A549 (cell line): ENCODE data around the gene MYL6. TPM values are rescaled to one million over a fixed set of nuclear protein-coding genes. Genes with fewer than 3 reads are reported as not detected.
A peak's percentile ranks its signal among the peaks of the same experiment; 100 is the strongest.

Source experiments
- ATAC-seq, 2 experiments: fragments of 200-7000 bp in 1 of 2; fragments of >200 bp in 1 of 2; cut with Nextera tagmentation in 1 of 2; cut with Tn5 transposase in 1 of 2; 3 replicates each; pipeline versions ENCODE4 v1.8.0 to v1.9.1; 2018 to 2020; ENCODE audit warnings: mild to moderate bottlenecking in 1 of 2, moderate library complexity in 1 of 2
- CTCF ChIA-PET: fragments of 300-600 bp; sonication (Branson Sonifier 250); formaldehyde crosslinking; extraction: SDS; loops from one replicate; lab custom pipeline; 2021; ENCODE audit warnings: antibody characterized with exemption, inconsistent platforms; lab: Yijun Ruan, JAX
- POLR2A ChIA-PET: fragments of 350-600 bp; formaldehyde crosslinking; extraction: SDS; loops from one replicate; lab custom pipeline; 2021; ENCODE audit warnings: antibody characterized with exemption, inconsistent platforms; lab: Yijun Ruan, JAX
- DNase-seq, 2 experiments: peaks; one replicate each; pipeline versions ENCODE4 v3.0.0 to v3.0.0-alpha.2; 2011 to 2016; ENCODE audit warnings: low read depth in 1 of 2, low spot score in 1 of 2
- FAIRE-seq: peaks from 2 replicates; lab custom pipeline; 2011; peaks lifted over from hg19 to GRCh38; lab: Jason Lieb, UNC
- H3K27ac ChIP-seq, 2 experiments: fragments of >200 bp; sonication (Bioruptor Twin); formaldehyde crosslinking; 3 replicates each; pipeline ENCODE4 v1.5.1; 2016 to 2017
- H3K4me1 ChIP-seq: fragments of >200 bp; sonication (Bioruptor Twin); formaldehyde crosslinking; 3 replicates; pipeline ENCODE4 v1.6.1; 2016
- H3K4me2 ChIP-seq: fragments of >200 bp; sonication (Bioruptor Twin); formaldehyde crosslinking; 3 replicates; pipeline ENCODE4 v1.6.1; 2016
- H3K4me3 ChIP-seq: fragments of >200 bp; sonication (Bioruptor Twin); formaldehyde crosslinking; 3 replicates; pipeline ENCODE4 v1.5.1; 2016
- H3K9me3 ChIP-seq: fragments of >200 bp; sonication (Bioruptor Twin); formaldehyde crosslinking; 3 replicates; pipeline ENCODE4 v1.6.1; 2016
- CEBPB ChIP-seq, 2 experiments: fragments of >200 bp in 1 of 2; sonication (Bioruptor Twin) in 1 of 2; formaldehyde crosslinking in 1 of 2; IDR thresholded peaks; 2 replicates each; pipeline ENCODE4 v1.6.1; 2012 to 2016
- GATA3 ChIP-seq: IDR thresholded peaks from 2 replicates; pipeline ENCODE4 v1.6.1; 2012; ENCODE audit warnings: borderline replicate concordance
- HEYL ChIP-seq: fragments of 250-450 bp; sonication (Bioruptor Pico); IDR thresholded peaks from 2 replicates; pipeline ENCODE4 v1.8.0; 2021; ENCODE audit warnings: mild to moderate bottlenecking, moderate library complexity
- HOXB5 ChIP-seq: fragments of 250-450 bp; sonication (Bioruptor Pico); IDR thresholded peaks from 2 replicates; pipeline ENCODE4 v1.5.0; 2020; ENCODE audit warnings: mild to moderate bottlenecking, moderate library complexity
- KDM1A ChIP-seq: fragments of 200-600 bp; sonication (generic); IDR thresholded peaks from 2 replicates; pipeline ENCODE4 v1.6.1; 2016; ENCODE audit warnings: low read depth, mild to moderate bottlenecking
- KDM5A ChIP-seq: fragments of 200-600 bp; sonication (generic); IDR thresholded peaks from 2 replicates; pipeline ENCODE4 v1.6.1; 2016; ENCODE audit warnings: antibody characterized with exemption, mild to moderate bottlenecking
- MAFK ChIP-seq: fragments of 450-650 bp; IDR thresholded peaks from 2 replicates; pipeline ENCODE4 v1.6.1; 2014; ENCODE audit not compliant: partially characterized antibody
- MYC ChIP-seq: IDR thresholded peaks from 2 replicates; pipeline ENCODE4 v1.6.1; 2012; ENCODE audit warnings: mild to moderate bottlenecking, inconsistent platforms, low read length, improper control_type of control experiment, borderline replicate concordance
- NPAS2 ChIP-seq: fragments of 250-450 bp; sonication (Bioruptor Pico); IDR thresholded peaks from 2 replicates; pipeline ENCODE4 v1.8.0; 2022; ENCODE audit warnings: mild to moderate bottlenecking, moderate library complexity, borderline replicate concordance
- RAD21 ChIP-seq, 2 experiments: fragments of >200 bp in 1 of 2; sonication (Bioruptor Twin) in 1 of 2; formaldehyde crosslinking in 1 of 2; IDR thresholded peaks in 1 of 2; conservative IDR thresholded peaks in 1 of 2; 2 replicates in 1 of 2; 3 replicates in 1 of 2; pipeline ENCODE4 v1.6.1; 2012 to 2018; ENCODE audit warnings: inconsistent platforms in 1 of 2
- RARB ChIP-seq: fragments of 250-450 bp; sonication (Bioruptor Pico); IDR thresholded peaks from 2 replicates; pipeline ENCODE4 v1.8.0; 2021; ENCODE audit warnings: mild to moderate bottlenecking, moderate library complexity
- RCOR1 ChIP-seq: fragments of 150-350 bp; IDR thresholded peaks from 2 replicates; pipeline ENCODE4 v1.6.1; 2014; ENCODE audit warnings: antibody characterized with exemption, low read length, low read depth
- RFX5 ChIP-seq: fragments of 450-650 bp; IDR thresholded peaks from 2 replicates; pipeline ENCODE4 v1.7.1; 2014; ENCODE audit warnings: antibody characterized with exemption, mild to moderate bottlenecking, moderate library complexity
- RNF2 ChIP-seq: fragments of 200-600 bp; sonication (generic); IDR thresholded peaks from 2 replicates; pipeline ENCODE4 v1.6.1; 2016; ENCODE audit warnings: low read depth, mild to moderate bottlenecking, antibody characterized with exemption, moderate library complexity, borderline replicate concordance
- SMC3 ChIP-seq: fragments of >200 bp; sonication (Bioruptor Twin); formaldehyde crosslinking; IDR thresholded peaks from 3 replicates; pipeline ENCODE4 v1.6.1; 2018; ENCODE audit warnings: inconsistent platforms
- TP53 ChIP-seq: fragments of 250-450 bp; sonication (Bioruptor Pico); IDR thresholded peaks from 2 replicates; pipeline ENCODE4 v1.5.0; 2021; ENCODE audit warnings: mild to moderate bottlenecking, moderate library complexity
- ZSCAN20 ChIP-seq: fragments of 250-450 bp; sonication (Bioruptor Pico); IDR thresholded peaks from 2 replicates; pipeline ENCODE4 v1.8.0; 2022; ENCODE audit warnings: mild to moderate bottlenecking, moderate library complexity
- WGBS: methylation state at CpG from one replicate; pipeline ENCODE4 v1.1.6; 2017; ENCODE audit errors: missing lambda C conversion rate; 5-methylcytosine and 5-hydroxymethylcytosine counted together
- polyA plus RNA-seq, 4 experiments: library from polyadenylated mRNA; depleted of rRNA in 3 of 4; stranded (reverse); fragments of >200 nt; fragmentation: RNase III in 1 of 4; extraction: RNeasy Plus Mini Kit Qiagen cat#74134 plus additional on column Dnase treatment in 1 of 4; gene quantifications; 2 replicates in 3 of 4; 3 replicates in 1 of 4; pipeline ENCODE4 v1.2.3, GENCODE V29; 2011 to 2017
- TF ChIP-seq, protein P1 (sequence below): IDR thresholded peaks from 2 replicates; pipeline ENCODE4 v1.6.1; 2012
- TF ChIP-seq, protein P2 (sequence below): IDR thresholded peaks from 2 replicates; pipeline ENCODE4 v1.6.1; 2012; ENCODE audit warnings: low read depth, borderline replicate concordance
- TF ChIP-seq, protein P3 (sequence below): fragments of >200 bp; sonication (Bioruptor Twin); formaldehyde crosslinking; IDR thresholded peaks from 3 replicates; pipeline ENCODE4 v1.5.1; 2016
- TF ChIP-seq, protein P4 (sequence below): IDR thresholded peaks from 2 replicates; pipeline ENCODE4 v1.6.1; 2012
- TF ChIP-seq, protein P5 (sequence below): fragments of >200 bp; sonication (Bioruptor Twin); formaldehyde crosslinking; IDR thresholded peaks from 2 replicates; pipeline ENCODE4 v1.6.1; 2016
- TF ChIP-seq, protein P6 (sequence below): fragments of 450-650 bp; IDR thresholded peaks from 2 replicates; pipeline ENCODE4 v1.6.1; 2014; ENCODE audit warnings: antibody characterized with exemption
- TF ChIP-seq, protein P7 (sequence below): fragments of >200 bp; sonication (Bioruptor Twin); formaldehyde crosslinking; IDR thresholded peaks from 3 replicates; pipeline ENCODE4 v1.6.1; 2016
- TF ChIP-seq, protein P8 (sequence below): fragments of 200-600 bp; sonication (generic); IDR thresholded peaks from 2 replicates; pipeline ENCODE4 v1.6.1; 2016; ENCODE audit warnings: antibody characterized with exemption, mild to moderate bottlenecking, moderate library complexity

MYL6 gene
- polyA plus RNA-seq, 2 of the 4 experiments (the other 2 are of a cell fraction), result 2,307 to 3,268 TPM

DNA sequence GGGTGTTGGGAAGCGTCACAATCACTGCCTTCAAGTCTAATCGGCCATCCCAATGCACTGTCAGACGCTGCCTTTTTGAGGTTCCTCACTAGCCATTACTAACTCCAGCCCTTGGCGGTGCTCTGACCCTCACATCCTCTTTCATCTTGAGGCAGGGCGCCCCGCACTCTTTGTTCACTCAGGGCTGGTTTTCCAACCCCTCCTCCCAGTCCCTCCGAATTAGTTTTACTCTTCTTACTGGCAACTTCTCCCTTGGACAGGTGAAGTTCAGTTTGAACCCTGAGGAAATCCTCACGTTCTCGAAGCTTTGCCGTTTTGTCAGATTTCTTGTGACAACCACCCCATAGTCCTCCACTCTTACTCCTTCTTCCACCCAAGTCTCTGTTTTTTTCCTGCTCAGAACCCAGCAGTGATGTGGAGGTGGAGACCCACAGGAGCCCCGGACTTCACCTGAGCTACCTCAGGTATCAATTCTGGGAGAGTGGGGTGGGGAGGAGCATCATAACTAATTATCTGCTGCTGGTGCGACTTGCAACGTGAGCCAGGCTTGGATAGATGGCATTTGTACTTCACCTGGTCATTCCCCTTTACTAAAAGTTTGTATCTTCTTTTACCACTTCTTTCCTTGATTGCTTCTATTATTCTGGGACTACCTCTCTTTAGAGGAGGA is 39.3 kb upstream of the MYL6 start:
- Histone ChIP-seq H3K27ac (peak overlapping the region; percentile 81 to 91), H3K9me3 (no peaks in the 10 kb centered on the region), H3K4me2 (peak overlapping the region; percentile 95), H3K4me3 (peak overlapping the region; percentile 71), H3K4me1 (peaks cover 20% of the 10 kb centered on the region)
- ChIA-PET CTCF (interaction anchor here (0.6 to 15.7 kb wide), 37 partner anchors 8 to 518 kb away, joined by 3 to 204 read pairs (median 5); partner anchors contain the start of genes ANKRD52, COQ10A, ESYT1 and MYL6B), POLR2A (interaction anchor here (0.5 to 5.5 kb wide), 15 partner anchors 7 to 367 kb away, joined by 3 to 77 read pairs (median 7); partner anchors contain the start of genes DNAJC14, ERBB3, ESYT1 and MYL6)
- WGBS, result 3% methylated on average over 13 of the region's 13 CpGs
- ATAC-seq, result peak; percentile 38 to 45; a peak in 5 of 6 replicates
- no peak for DNase-seq
- no peak for FAIRE-seq
- TF ChIP-seq, protein P1, sequence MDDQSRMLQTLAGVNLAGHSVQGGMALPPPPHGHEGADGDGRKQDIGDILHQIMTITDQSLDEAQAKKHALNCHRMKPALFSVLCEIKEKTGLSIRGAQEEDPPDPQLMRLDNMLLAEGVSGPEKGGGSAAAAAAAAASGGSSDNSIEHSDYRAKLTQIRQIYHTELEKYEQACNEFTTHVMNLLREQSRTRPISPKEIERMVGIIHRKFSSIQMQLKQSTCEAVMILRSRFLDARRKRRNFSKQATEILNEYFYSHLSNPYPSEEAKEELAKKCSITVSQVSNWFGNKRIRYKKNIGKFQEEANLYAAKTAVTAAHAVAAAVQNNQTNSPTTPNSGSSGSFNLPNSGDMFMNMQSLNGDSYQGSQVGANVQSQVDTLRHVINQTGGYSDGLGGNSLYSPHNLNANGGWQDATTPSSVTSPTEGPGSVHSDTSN, result no peak
- no peak for TF ChIP-seq RNF2
- TF ChIP-seq, protein P2, sequence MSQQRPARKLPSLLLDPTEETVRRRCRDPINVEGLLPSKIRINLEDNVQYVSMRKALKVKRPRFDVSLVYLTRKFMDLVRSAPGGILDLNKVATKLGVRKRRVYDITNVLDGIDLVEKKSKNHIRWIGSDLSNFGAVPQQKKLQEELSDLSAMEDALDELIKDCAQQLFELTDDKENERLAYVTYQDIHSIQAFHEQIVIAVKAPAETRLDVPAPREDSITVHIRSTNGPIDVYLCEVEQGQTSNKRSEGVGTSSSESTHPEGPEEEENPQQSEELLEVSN, result no peak

DNA sequence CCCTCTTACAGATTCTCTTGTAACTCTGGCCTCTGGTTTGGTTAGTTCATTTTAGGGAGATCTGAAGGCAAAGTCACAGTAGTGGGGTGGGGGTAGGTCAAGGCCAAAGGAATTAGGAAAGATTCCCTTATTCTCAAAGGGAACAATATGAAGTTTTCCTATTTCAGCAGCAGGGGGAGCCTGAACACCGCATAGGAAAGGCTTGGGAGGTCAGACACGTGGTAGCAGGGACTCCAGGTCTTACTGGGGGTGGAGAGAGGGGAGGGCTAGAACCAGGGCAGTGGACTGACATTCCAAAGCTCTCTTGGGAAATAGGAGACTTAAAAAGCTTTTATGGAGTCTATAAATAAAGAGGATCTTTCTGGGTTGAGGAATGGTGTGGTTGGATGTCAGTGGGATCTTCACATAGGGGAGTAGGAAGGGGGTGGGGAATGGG is 38.8 kb upstream of the MYL6 start:
- 0% methylated on average over 2 of the region's 2 CpGs for WGBS
- Histone ChIP-seq H3K4me2 (peak overlapping the region; percentile 95), H3K9me3 (no peaks in the 10 kb centered on the region), H3K4me1 (peaks cover 20% of the 10 kb centered on the region), H3K4me3 (peak overlapping the region; percentile 71; the same call in 2 of the 3 replicates), H3K27ac (peak overlapping the region; percentile 81 to 91)
- DNase-seq (peak; percentile 94 to 95), ATAC-seq (peak; percentile 48 to 57), FAIRE-seq (no peak)
- no peak for TF ChIP-seq MAFK
- TF ChIP-seq, protein P3, sequence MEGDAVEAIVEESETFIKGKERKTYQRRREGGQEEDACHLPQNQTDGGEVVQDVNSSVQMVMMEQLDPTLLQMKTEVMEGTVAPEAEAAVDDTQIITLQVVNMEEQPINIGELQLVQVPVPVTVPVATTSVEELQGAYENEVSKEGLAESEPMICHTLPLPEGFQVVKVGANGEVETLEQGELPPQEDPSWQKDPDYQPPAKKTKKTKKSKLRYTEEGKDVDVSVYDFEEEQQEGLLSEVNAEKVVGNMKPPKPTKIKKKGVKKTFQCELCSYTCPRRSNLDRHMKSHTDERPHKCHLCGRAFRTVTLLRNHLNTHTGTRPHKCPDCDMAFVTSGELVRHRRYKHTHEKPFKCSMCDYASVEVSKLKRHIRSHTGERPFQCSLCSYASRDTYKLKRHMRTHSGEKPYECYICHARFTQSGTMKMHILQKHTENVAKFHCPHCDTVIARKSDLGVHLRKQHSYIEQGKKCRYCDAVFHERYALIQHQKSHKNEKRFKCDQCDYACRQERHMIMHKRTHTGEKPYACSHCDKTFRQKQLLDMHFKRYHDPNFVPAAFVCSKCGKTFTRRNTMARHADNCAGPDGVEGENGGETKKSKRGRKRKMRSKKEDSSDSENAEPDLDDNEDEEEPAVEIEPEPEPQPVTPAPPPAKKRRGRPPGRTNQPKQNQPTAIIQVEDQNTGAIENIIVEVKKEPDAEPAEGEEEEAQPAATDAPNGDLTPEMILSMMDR, result peak; percentile 80
- TF ChIP-seq, protein P4, sequence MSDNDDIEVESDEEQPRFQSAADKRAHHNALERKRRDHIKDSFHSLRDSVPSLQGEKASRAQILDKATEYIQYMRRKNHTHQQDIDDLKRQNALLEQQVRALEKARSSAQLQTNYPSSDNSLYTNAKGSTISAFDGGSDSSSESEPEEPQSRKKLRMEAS, result peak; percentile 98
- TF ChIP-seq RARB (CRISPR knock-in tag), result no peak
- peak; percentile 55 for TF ChIP-seq SMC3
- TF ChIP-seq RCOR1, result no peak
- TF ChIP-seq, protein P5, sequence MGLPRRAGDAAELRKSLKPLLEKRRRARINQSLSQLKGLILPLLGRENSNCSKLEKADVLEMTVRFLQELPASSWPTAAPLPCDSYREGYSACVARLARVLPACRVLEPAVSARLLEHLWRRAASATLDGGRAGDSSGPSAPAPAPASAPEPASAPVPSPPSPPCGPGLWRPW, result no peak
- TF ChIP-seq, protein P6, sequence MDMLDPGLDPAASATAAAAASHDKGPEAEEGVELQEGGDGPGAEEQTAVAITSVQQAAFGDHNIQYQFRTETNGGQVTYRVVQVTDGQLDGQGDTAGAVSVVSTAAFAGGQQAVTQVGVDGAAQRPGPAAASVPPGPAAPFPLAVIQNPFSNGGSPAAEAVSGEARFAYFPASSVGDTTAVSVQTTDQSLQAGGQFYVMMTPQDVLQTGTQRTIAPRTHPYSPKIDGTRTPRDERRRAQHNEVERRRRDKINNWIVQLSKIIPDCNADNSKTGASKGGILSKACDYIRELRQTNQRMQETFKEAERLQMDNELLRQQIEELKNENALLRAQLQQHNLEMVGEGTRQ, result peak; percentile 60
- peak in 1 of 2 experiments; percentile 16; a peak in 1 of 4 replicates for TF ChIP-seq CEBPB (IDR thresholded peaks at IDR 0.05)
- no peak for TF ChIP-seq KDM1A
- TF ChIP-seq GATA3, result no peak
- peak; percentile 98 for TF ChIP-seq MYC
- TF ChIP-seq HOXB5 (CRISPR knock-in tag), result no peak
- no peak for TF ChIP-seq ZSCAN20 (CRISPR knock-in tag)
- no peak for TF ChIP-seq KDM5A
- TF ChIP-seq, protein P7, sequence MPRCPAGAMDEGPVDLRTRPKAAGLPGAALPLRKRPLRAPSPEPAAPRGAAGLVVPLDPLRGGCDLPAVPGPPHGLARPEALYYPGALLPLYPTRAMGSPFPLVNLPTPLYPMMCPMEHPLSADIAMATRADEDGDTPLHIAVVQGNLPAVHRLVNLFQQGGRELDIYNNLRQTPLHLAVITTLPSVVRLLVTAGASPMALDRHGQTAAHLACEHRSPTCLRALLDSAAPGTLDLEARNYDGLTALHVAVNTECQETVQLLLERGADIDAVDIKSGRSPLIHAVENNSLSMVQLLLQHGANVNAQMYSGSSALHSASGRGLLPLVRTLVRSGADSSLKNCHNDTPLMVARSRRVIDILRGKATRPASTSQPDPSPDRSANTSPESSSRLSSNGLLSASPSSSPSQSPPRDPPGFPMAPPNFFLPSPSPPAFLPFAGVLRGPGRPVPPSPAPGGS, result no peak
- no peak for TF ChIP-seq RFX5
- TF ChIP-seq TP53 (CRISPR knock-in tag), result no peak
- peak; percentile 84 to 92 for TF ChIP-seq RAD21 (conservative IDR thresholded peaks at IDR 0.05 in 1 of 2, IDR thresholded peaks at IDR 0.05 in 1 of 2)
- TF ChIP-seq, protein P8, sequence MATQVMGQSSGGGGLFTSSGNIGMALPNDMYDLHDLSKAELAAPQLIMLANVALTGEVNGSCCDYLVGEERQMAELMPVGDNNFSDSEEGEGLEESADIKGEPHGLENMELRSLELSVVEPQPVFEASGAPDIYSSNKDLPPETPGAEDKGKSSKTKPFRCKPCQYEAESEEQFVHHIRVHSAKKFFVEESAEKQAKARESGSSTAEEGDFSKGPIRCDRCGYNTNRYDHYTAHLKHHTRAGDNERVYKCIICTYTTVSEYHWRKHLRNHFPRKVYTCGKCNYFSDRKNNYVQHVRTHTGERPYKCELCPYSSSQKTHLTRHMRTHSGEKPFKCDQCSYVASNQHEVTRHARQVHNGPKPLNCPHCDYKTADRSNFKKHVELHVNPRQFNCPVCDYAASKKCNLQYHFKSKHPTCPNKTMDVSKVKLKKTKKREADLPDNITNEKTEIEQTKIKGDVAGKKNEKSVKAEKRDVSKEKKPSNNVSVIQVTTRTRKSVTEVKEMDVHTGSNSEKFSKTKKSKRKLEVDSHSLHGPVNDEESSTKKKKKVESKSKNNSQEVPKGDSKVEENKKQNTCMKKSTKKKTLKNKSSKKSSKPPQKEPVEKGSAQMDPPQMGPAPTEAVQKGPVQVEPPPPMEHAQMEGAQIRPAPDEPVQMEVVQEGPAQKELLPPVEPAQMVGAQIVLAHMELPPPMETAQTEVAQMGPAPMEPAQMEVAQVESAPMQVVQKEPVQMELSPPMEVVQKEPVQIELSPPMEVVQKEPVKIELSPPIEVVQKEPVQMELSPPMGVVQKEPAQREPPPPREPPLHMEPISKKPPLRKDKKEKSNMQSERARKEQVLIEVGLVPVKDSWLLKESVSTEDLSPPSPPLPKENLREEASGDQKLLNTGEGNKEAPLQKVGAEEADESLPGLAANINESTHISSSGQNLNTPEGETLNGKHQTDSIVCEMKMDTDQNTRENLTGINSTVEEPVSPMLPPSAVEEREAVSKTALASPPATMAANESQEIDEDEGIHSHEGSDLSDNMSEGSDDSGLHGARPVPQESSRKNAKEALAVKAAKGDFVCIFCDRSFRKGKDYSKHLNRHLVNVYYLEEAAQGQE, result no peak
- no peak for TF ChIP-seq HEYL (CRISPR knock-in tag)
- no peak for TF ChIP-seq NPAS2
- ChIA-PET POLR2A (interaction anchor here (3.4 to 5.5 kb wide), 3 partner anchors 9 to 70 kb away, joined by 36 to 77 read pairs (median 40); partner anchors contain the start of genes ESYT1, PA2G4 and SMARCC2), CTCF (interaction anchor here (0.6 to 15.7 kb wide), 47 partner anchors 8 to 380 kb away, joined by 3 to 204 read pairs (median 5); partner anchors contain the start of genes ANKRD52, COQ10A, ESYT1 and MYL6B)
